Sigmoid colon (tissue), 4 donors: Measurements from ENCODE around the gene LDLRAD4.

Source experiments
- CTCF ChIP-seq, 4 experiments: fragments of 450-650 bp in 3 of 4; fragments of 200-600 bp in 1 of 4; IDR thresholded peaks; one replicate each; pipeline ENCODE4 v1.5.1; 2016 to 2019; ENCODE audit warnings: antibody characterized with exemption in 4 of 4, mild to moderate bottlenecking in 3 of 4, moderate library complexity in 2 of 4
- POLR2A ChIP-seq, 2 donors: fragments of 450-650 bp; IDR thresholded peaks; one replicate each; pipeline ENCODE4 v1.6.1; 2016; ENCODE audit warnings: antibody characterized with exemption in 2 of 2, mild to moderate bottlenecking in 2 of 2, moderate library complexity in 2 of 2
- POLR2AphosphoS5 ChIP-seq, 4 donors: sonication (generic); formaldehyde crosslinking; IDR thresholded peaks; one replicate each; pipeline ENCODE4 v1.6.1; 2017; ENCODE audit warnings: antibody characterized with exemption in 4 of 4

- TF ChIP-seq POLR2A (IDR thresholded peaks at IDR 0.05) (no peak), CTCF (IDR thresholded peaks at IDR 0.05) (no peak), POLR2AphosphoS5 (IDR thresholded peaks at IDR 0.05) (no peak)
Measured at GRCh38 chr18:13409026-13409425, 190.5 kb downstream of the LDLRAD4 start.
